H9 (cell line): ENCODE data around the gene PTTG1. TPM values are rescaled to one million over a fixed set of nuclear protein-coding genes. Genes with fewer than 3 reads are reported as not detected.

Source experiments
- DNase-seq: peaks from one replicate; pipeline ENCODE4 v3.0.0-alpha.2; 2017
- H2AFZ ChIP-seq: one replicate; pipeline ENCODE4 v1.6.1; 2013; ENCODE audit warnings: mild to moderate bottlenecking, low read length, control low read depth, moderate library complexity
- H2AK5ac ChIP-seq: 2 replicates; pipeline ENCODE4 v1.6.1; 2013; ENCODE audit warnings: low read length, control low read depth, mixed read lengths; ENCODE audit not compliant: insufficient read length
- H2BK120ac ChIP-seq: one replicate; pipeline ENCODE4 v1.6.1; 2013; ENCODE audit warnings: low read depth, mild to moderate bottlenecking, low read length, control low read depth, inconsistent platforms; ENCODE audit not compliant: poor library complexity, severe bottlenecking
- H2BK12ac ChIP-seq: 2 replicates; pipeline ENCODE4 v1.6.1; 2013; ENCODE audit warnings: low read length, control low read depth, mixed read lengths, low read depth; ENCODE audit not compliant: insufficient read length
- H2BK15ac ChIP-seq: 2 replicates; pipeline ENCODE4 v1.6.1; 2013; ENCODE audit warnings: low read depth, low read length, control low read depth
- H2BK20ac ChIP-seq: one replicate; pipeline ENCODE4 v1.6.1; 2013; ENCODE audit warnings: low read depth, mild to moderate bottlenecking, low read length, control low read depth, inconsistent platforms; ENCODE audit not compliant: poor library complexity, severe bottlenecking
- H2BK5ac ChIP-seq: 2 replicates; pipeline ENCODE4 v1.6.1; 2013; ENCODE audit warnings: low read length, control low read depth, mixed read lengths; ENCODE audit not compliant: insufficient read length
- H3K14ac ChIP-seq: 2 replicates; pipeline ENCODE4 v1.6.1; 2013; ENCODE audit warnings: low read length, control low read depth; ENCODE audit not compliant: insufficient read depth
- H3K18ac ChIP-seq: 2 replicates; pipeline ENCODE4 v1.6.1; 2013; ENCODE audit warnings: low read depth, mild to moderate bottlenecking, mixed read lengths, low read length, control low read depth; ENCODE audit not compliant: insufficient read length
- H3K23ac ChIP-seq: 2 replicates; pipeline ENCODE4 v1.6.1; 2013; ENCODE audit warnings: low read length, control low read depth, mixed read lengths, low read depth; ENCODE audit not compliant: insufficient read length
- H3K23me2 ChIP-seq: 2 replicates; pipeline ENCODE4 v1.6.1; 2013; ENCODE audit warnings: low read depth, mild to moderate bottlenecking, mixed read lengths, low read length, control low read depth; ENCODE audit not compliant: insufficient read length, poor library complexity, severe bottlenecking
- H3K27ac ChIP-seq: 2 replicates; pipeline ENCODE4 v1.5.1; 2013; ENCODE audit warnings: low read length, control low read depth, mixed read lengths, low read depth; ENCODE audit not compliant: insufficient read length
- H3K27me3 ChIP-seq: 2 replicates; pipeline ENCODE4 v1.6.1; 2013; ENCODE audit warnings: low read length, control low read depth, inconsistent platforms; ENCODE audit not compliant: insufficient read depth
- H3K4ac ChIP-seq: 2 replicates; pipeline ENCODE4 v1.6.1; 2013; ENCODE audit warnings: low read depth, mild to moderate bottlenecking, control low read depth, inconsistent platforms, low read length, moderate library complexity
- H3K4me1 ChIP-seq: 2 replicates; pipeline ENCODE4 v1.6.1; 2013; ENCODE audit warnings: low read length, control low read depth, inconsistent platforms; ENCODE audit not compliant: insufficient read depth
- H3K4me2 ChIP-seq: 2 replicates; pipeline ENCODE4 v1.6.1; 2013; ENCODE audit warnings: low read length, control low read depth, mixed read lengths; ENCODE audit not compliant: insufficient read length, insufficient read depth
- H3K56ac ChIP-seq: 2 replicates; pipeline ENCODE4 v1.6.1; 2013; ENCODE audit warnings: low read depth, mild to moderate bottlenecking, mixed read lengths, low read length, control low read depth; ENCODE audit not compliant: insufficient read length
- H3K79me1 ChIP-seq: 2 replicates; pipeline ENCODE4 v1.6.1; 2013; ENCODE audit warnings: low read depth, mild to moderate bottlenecking, moderate library complexity, low read length, control low read depth, inconsistent platforms; ENCODE audit not compliant: insufficient read depth, poor library complexity, severe bottlenecking
- H3K79me2 ChIP-seq: 2 replicates; pipeline ENCODE4 v1.6.1; 2013; ENCODE audit warnings: low read length, control low read depth, inconsistent platforms; ENCODE audit not compliant: insufficient read depth
- H3K9ac ChIP-seq: 2 replicates; pipeline ENCODE4 v1.6.1; 2013; ENCODE audit warnings: low read length, control low read depth, mixed read lengths; ENCODE audit not compliant: insufficient read length; ENCODE audit errors: extremely low read depth
- H3K9me3 ChIP-seq: one replicate; pipeline ENCODE4 v1.6.1; 2013; ENCODE audit warnings: low read depth, low read length, inconsistent platforms; ENCODE audit not compliant: control insufficient read depth
- H3T11ph ChIP-seq: one replicate; pipeline ENCODE4 v1.6.1; 2013; ENCODE audit warnings: mild to moderate bottlenecking, low read length, control low read depth, inconsistent platforms
- H4K20me1 ChIP-seq: one replicate; pipeline ENCODE4 v1.6.1; 2013; ENCODE audit not compliant: control insufficient read depth, insufficient read length, insufficient read depth
- H4K5ac ChIP-seq: 2 replicates; pipeline ENCODE4 v1.6.1; 2013; ENCODE audit warnings: low read depth, mild to moderate bottlenecking, mixed read lengths, low read length, control low read depth; ENCODE audit not compliant: insufficient read length
- H4K8ac ChIP-seq: replicated peaks from 2 replicates; pipeline ENCODE4 v1.6.1; 2013; ENCODE audit warnings: low read length, control low read depth, mixed read lengths, low read depth; ENCODE audit not compliant: insufficient read length
- H4K91ac ChIP-seq: 2 replicates; pipeline ENCODE4 v1.6.1; 2013; ENCODE audit warnings: low read depth, mild to moderate bottlenecking, moderate library complexity, mixed read lengths, low read length, control low read depth; ENCODE audit not compliant: insufficient read length
- H3K27ac Mint-ChIP-seq, 3 experiments: 2 replicates in 2 of 3; 3 replicates in 1 of 3; pipeline ENCODE4 v1.8.0; 2020 to 2021; ENCODE audit warnings: mixed read lengths in 3 of 3, mild to moderate bottlenecking in 1 of 3, moderate library complexity in 1 of 3
- H3K27me3 Mint-ChIP-seq: 2 replicates; pipeline ENCODE4 v1.8.0; 2021; ENCODE audit warnings: low read depth, mild to moderate bottlenecking, moderate library complexity, mixed read lengths
- H3K36me3 Mint-ChIP-seq, 3 experiments: 2 replicates in 2 of 3; 3 replicates in 1 of 3; pipeline ENCODE4 v1.8.0; 2020 to 2021; ENCODE audit warnings: low read depth in 3 of 3, mixed read lengths in 3 of 3; ENCODE audit not compliant: insufficient read depth in 1 of 3
- H3K4me1 Mint-ChIP-seq, 2 experiments: 2 replicates each; pipeline ENCODE4 v1.8.0; 2020; ENCODE audit warnings: mixed read lengths in 2 of 2
- H3K4me3 Mint-ChIP-seq, 2 experiments: 2 replicates in 1 of 2; 3 replicates in 1 of 2; pipeline ENCODE4 v1.8.0; 2020 to 2021; ENCODE audit warnings: mild to moderate bottlenecking in 2 of 2, mixed read lengths in 2 of 2, moderate library complexity in 1 of 2
- H3K9me3 Mint-ChIP-seq, 2 experiments: 2 replicates in 1 of 2; 3 replicates in 1 of 2; pipeline ENCODE4 v1.8.0; 2020; ENCODE audit warnings: mild to moderate bottlenecking in 2 of 2, mixed read lengths in 2 of 2, moderate library complexity in 1 of 2
- CTCF ChIP-seq: fragments of 200-600 bp; sonication (generic); conservative IDR thresholded peaks from 3 replicates; pipeline ENCODE4 v1.8.0; 2021; ENCODE audit warnings: antibody characterized with exemption, mild to moderate bottlenecking
- WGBS: extraction: QIAGEN DNeasy Blood & Tissue Kit; methylation state at CpG from one replicate; pipeline ENCODE4 v1.1.7; 2013; ENCODE audit warnings: missing lambda C conversion rate, low lambda C conversion rate, mixed read lengths; ENCODE audit not compliant: insufficient read length; ENCODE audit errors: extremely low coverage; 5-methylcytosine and 5-hydroxymethylcytosine counted together
- total RNA-seq: library from RNA; stranded (reverse); gene quantifications from 2 replicates; pipeline ENCODE4 v1.2.1, GENCODE V29; 2021

The PTTG1 gene
- total RNA-seq, 1 experiment from 2014 or later = 279 TPM

GRCh38 chr5:160472482-160472881 is 50.8 kb downstream of the PTTG1 start:
- Histone ChIP-seq H2BK12ac (no peak overlapping the region), H3K4ac (no peak overlapping the region), H4K5ac (no peak overlapping the region), H3K27ac (no peak overlapping the region), H3K18ac (no peak overlapping the region), H2AK5ac (no peak overlapping the region), H2BK20ac (no peak overlapping the region), H3K23ac (no peak overlapping the region), H3K14ac (no peak overlapping the region), H2AFZ (no peak overlapping the region), H3K56ac (no peak overlapping the region), H3K9me3 (no peaks in the 10 kb centered on the region), H4K20me1 (no peaks in the 10 kb centered on the region), H2BK15ac (no peak overlapping the region), H3K79me1 (no peaks in the 10 kb centered on the region), H3K4me2 (no peak overlapping the region), H4K91ac (no peak overlapping the region), H2BK5ac (no peak overlapping the region), H3K27me3 (no peaks in the 10 kb centered on the region), H3K4me1 (peaks cover 8% of the 10 kb centered on the region; the same call in 1 of the 2 replicates), H3K79me2 (no peaks in the 10 kb centered on the region), H3K9ac (no peak overlapping the region), H3T11ph (no peak overlapping the region), H4K8ac (no peak overlapping the region), H2BK120ac (no peak overlapping the region), H3K23me2 (no peaks in the 10 kb centered on the region)
- Mint-ChIP-seq H3K4me3 (no peak overlapping the region), H3K27me3 (no peaks in the 10 kb centered on the region), H3K36me3 (no peaks in the 10 kb centered on the region), H3K27ac (peak overlapping the region in 1 of 3 experiments; percentile 89; a peak in 1 of 7 replicates), H3K4me1 (peaks cover 20 to 27% of the 10 kb centered on the region in 2 experiments), H3K9me3 (no peaks in the 10 kb centered on the region; a peak in 1 of 5 replicates)
- DNase-seq = no peak
- no CpG with 5 or more reads among the region's 4 CpGs for WGBS
- TF ChIP-seq CTCF = no peak
